CD4-positive, alpha-beta T cell treated with Interferon alpha-2 for 1 hour (primary cell): ENCODE measurements around the gene GNAO1.

Experiments used
- DNase-seq, 2 donors: peaks; one replicate each; pipeline ENCODE4 v3.0.0-alpha.2; 2020 to 2022

Gene GNAO1

GRCh38 chr16:56351481-56351880, 160.2 kb downstream of the GNAO1 start:
- no peak for DNase-seq

- DNase-seq, result no peak
Observed at GRCh38 chr16:56352351-56353053, 161.2 kb downstream of the GNAO1 start.

- no peak for DNase-seq
Observed at GRCh38 chr16:56353054-56353921, 162.0 kb downstream of the GNAO1 start.

GRCh38 chr16:56354016-56354415, 162.7 kb downstream of the GNAO1 start:
- no peak for DNase-seq

- no peak for DNase-seq
Observed at GRCh38 chr16:56354746-56355145, 163.5 kb downstream of the GNAO1 start.

GRCh38 chr16:56355221-56355620, 163.9 kb downstream of the GNAO1 start:
- no peak for DNase-seq

- DNase-seq, result no peak
Observed at GRCh38 chr16:56355786-56356275, 164.5 kb downstream of the GNAO1 start.

GRCh38 chr16:56356276-56357240, 165.3 kb downstream of the GNAO1 start:
- peak; percentile 57 to 63 for DNase-seq

- no peak for DNase-seq
Observed at GRCh38 chr16:56357241-56357764, 166.0 kb downstream of the GNAO1 start.

GRCh38 chr16:56357765-56358322, 166.6 kb downstream of the GNAO1 start:
- DNase-seq, result no peak

- no peak for DNase-seq
Observed at GRCh38 chr16:56360117-56361008, 169.1 kb downstream of the GNAO1 start.

- no peak for DNase-seq
Observed at GRCh38 chr16:56362057-56362655, 170.9 kb downstream of the GNAO1 start.

GRCh38 chr16:56362706-56363105, 171.4 kb downstream of the GNAO1 start:
- no peak for DNase-seq

GRCh38 chr16:56363181-56363716, 172.0 kb downstream of the GNAO1 start:
- DNase-seq, result no peak

- DNase-seq, result no peak
Observed at GRCh38 chr16:56363781-56364565, 172.7 kb downstream of the GNAO1 start.

GRCh38 chr16:56364865-56365264, 173.6 kb downstream of the GNAO1 start:
- no peak for DNase-seq

- no peak for DNase-seq
Observed at GRCh38 chr16:56365552-56365951, 174.3 kb downstream of the GNAO1 start.

GRCh38 chr16:56366945-56367344, 175.7 kb downstream of the GNAO1 start:
- DNase-seq, result no peak

- no peak for DNase-seq
Observed at GRCh38 chr16:56367764-56368163, 176.5 kb downstream of the GNAO1 start.

- DNase-seq, result no peak
Observed at GRCh38 chr16:56368545-56368944, 177.3 kb downstream of the GNAO1 start.
